ENCODE measurements around the gene PKNOX2.

Gene PKNOX2

GRCh38 chr11:125443767-125444311, 279.3 kb downstream of the PKNOX2 start:
- no peak for DNase-seq (ENCODE audit: low read depth in 2 of 2)

GRCh38 chr11:125445731-125446130, 281.2 kb downstream of the PKNOX2 start:
- no peak for DNase-seq (ENCODE audit: low read depth in 2 of 2)

- DNase-seq (ENCODE audit: low read depth in 2 of 2) = no peak
These were observed 281.7 kb downstream of the PKNOX2 start for GRCh38 chr11:125446279-125446678.

GRCh38 chr11:125447721-125448120, 283.2 kb downstream of the PKNOX2 start:
- DNase-seq (ENCODE audit: low read depth in 2 of 2) = no peak

GRCh38 chr11:125448136-125448535, 283.6 kb downstream of the PKNOX2 start:
- DNase-seq (ENCODE audit: low read depth in 2 of 2) = no peak

- DNase-seq (ENCODE audit: low read depth in 2 of 2) = no peak
These were observed 285.0 kb downstream of the PKNOX2 start for GRCh38 chr11:125449565-125449964.

- DNase-seq (ENCODE audit: low read depth in 2 of 2) = no peak
These were observed 287.0 kb downstream of the PKNOX2 start for GRCh38 chr11:125451400-125452124.

GRCh38 chr11:125452125-125452470, 287.5 kb downstream of the PKNOX2 start:
- no peak for DNase-seq (ENCODE audit: low read depth in 2 of 2)

- no peak for DNase-seq (ENCODE audit: low read depth in 2 of 2)
These were observed 289.5 kb downstream of the PKNOX2 start for GRCh38 chr11:125454047-125454446.

- DNase-seq (ENCODE audit: low read depth in 2 of 2) = no peak
These were observed 291.3 kb downstream of the PKNOX2 start for GRCh38 chr11:125455851-125456250.

GRCh38 chr11:125457814-125458343, 293.3 kb downstream of the PKNOX2 start:
- no peak for DNase-seq (ENCODE audit: low read depth in 2 of 2)

GRCh38 chr11:125460275-125460674, 295.7 kb downstream of the PKNOX2 start:
- DNase-seq (ENCODE audit: low read depth in 2 of 2) = no peak

- DNase-seq (ENCODE audit: low read depth in 2 of 2) = no peak
These were observed 299.2 kb downstream of the PKNOX2 start for GRCh38 chr11:125463590-125464269.

GRCh38 chr11:125464270-125464662, 299.7 kb downstream of the PKNOX2 start:
- no peak for DNase-seq (ENCODE audit: low read depth in 2 of 2)

- no peak for DNase-seq (ENCODE audit: low read depth in 2 of 2)
These were observed 300.1 kb downstream of the PKNOX2 start for GRCh38 chr11:125464666-125465065.

GRCh38 chr11:125465255-125465654, 300.7 kb downstream of the PKNOX2 start:
- DNase-seq (ENCODE audit: low read depth in 2 of 2) = no peak

GRCh38 chr11:125465701-125466100, 301.1 kb downstream of the PKNOX2 start:
- DNase-seq (ENCODE audit: low read depth in 2 of 2) = no peak

GRCh38 chr11:125468025-125468424, 303.5 kb downstream of the PKNOX2 start:
- DNase-seq (ENCODE audit: low read depth in 2 of 2) = no peak

GRCh38 chr11:125468852-125469251, 304.3 kb downstream of the PKNOX2 start:
- no peak for DNase-seq (ENCODE audit: low read depth in 2 of 2)

- DNase-seq (ENCODE audit: low read depth in 2 of 2) = no peak
These were observed 305.8 kb downstream of the PKNOX2 start for GRCh38 chr11:125470355-125470754.

GRCh38 chr11:125476721-125477120, 312.2 kb downstream of the PKNOX2 start:
- DNase-seq (ENCODE audit: low read depth in 2 of 2) = no peak

- no peak for DNase-seq (ENCODE audit: low read depth in 2 of 2)
These were observed 314.6 kb downstream of the PKNOX2 start for GRCh38 chr11:125479137-125479536.

GRCh38 chr11:125481531-125481930, 317.0 kb downstream of the PKNOX2 start:
- no peak for DNase-seq (ENCODE audit: low read depth in 2 of 2)

All from activated CD8-positive, alpha-beta memory T cell treated with anti-CD3 and anti-CD28 coated beads for 4 hours (primary cell).